K562 (cell line): ENCODE measurements around the gene TBL1XR1. TPM values are rescaled to one million over a fixed set of nuclear protein-coding genes. Genes with fewer than 3 reads are reported as not detected.

Experiments used
- ATAC-seq: fragments of 200-7000 bp; cut with Tn5 transposase; 3 replicates; pipeline ENCODE4 v1.9.1; 2020; ENCODE audit warnings: moderate library complexity
- BruUV-seq: library from RNA; stranded (reverse); fragments of 400-500 nt; replicated peaks from 2 replicates; lab custom pipeline; 2021; lab: Mats Ljungman, UMichigan
- CTCF ChIA-PET: fragments of 300-600 bp; formaldehyde crosslinking; extraction: SDS; loops from one replicate; lab custom pipeline; 2021; ENCODE audit warnings: low intra/inter-chr PET ratio; lab: Yijun Ruan, JAX
- POLR2A ChIA-PET: fragments of 300-600, 350-650 bp; sonication (Branson Sonifier 250); formaldehyde crosslinking; extraction: SDS; loops from one replicate; lab custom pipeline; 2021; ENCODE audit warnings: antibody characterized with exemption, inconsistent platforms; lab: Yijun Ruan, JAX
- DNase-seq, 4 experiments: peaks; one replicate each; pipeline versions ENCODE4 v3.0.0 to v3.0.0-alpha.2; 2011 to 2018; ENCODE audit warnings: low spot score in 3 of 4, mixed read lengths in 3 of 4; ENCODE audit errors: extremely low read depth in 1 of 4
- FAIRE-seq: peaks from 2 replicates; lab custom pipeline; 2011; peaks lifted over from hg19 to GRCh38; lab: Jason Lieb, UNC
- H2AFZ ChIP-seq: 2 replicates; pipeline ENCODE4 v1.6.0; 2011; ENCODE audit warnings: low read depth, low read length, control low read depth, inconsistent platforms
- H3K27ac ChIP-seq: fragments of 200-600 bp; 3 replicates; pipeline ENCODE4 v1.8.0; 2011; ENCODE audit warnings: low read depth, mild to moderate bottlenecking, control low read depth, inconsistent platforms, low read length, moderate library complexity, mixed read lengths; ENCODE audit errors: extremely low read depth
- H3K27me3 ChIP-seq, 2 experiments: fragments of 300-600 bp in 1 of 2; 2 replicates in 1 of 2; 3 replicates in 1 of 2; pipeline versions ENCODE4 v1.6.0 to v1.8.0; 2011; ENCODE audit warnings: inconsistent platforms in 2 of 2, low read length in 2 of 2, mild to moderate bottlenecking in 1 of 2, mixed read lengths in 1 of 2, moderate library complexity in 1 of 2; ENCODE audit not compliant: control insufficient read depth in 2 of 2, insufficient read depth in 2 of 2
- H3K36me3 ChIP-seq: fragments of 300-600 bp; 3 replicates; pipeline ENCODE4 v1.8.0; 2011; ENCODE audit warnings: mild to moderate bottlenecking, low read length, inconsistent platforms; ENCODE audit not compliant: control insufficient read depth, insufficient read depth
- H3K4me1 ChIP-seq, 2 experiments: fragments of 200-600 bp in 1 of 2; replicated peaks in 1 of 2; 2 replicates in 1 of 2; 3 replicates in 1 of 2; pipeline versions ENCODE4 v1.5.1 to v1.8.0; 2011; ENCODE audit warnings: inconsistent platforms in 2 of 2, low read length in 2 of 2, mild to moderate bottlenecking in 1 of 2, mixed read lengths in 1 of 2, moderate library complexity in 1 of 2; ENCODE audit not compliant: control insufficient read depth in 2 of 2, insufficient read depth in 2 of 2
- H3K4me2 ChIP-seq: 2 replicates; pipeline ENCODE4 v1.6.1; 2011; ENCODE audit warnings: low read length, control low read depth, inconsistent platforms, mixed read lengths; ENCODE audit not compliant: insufficient read depth
- H3K4me3 ChIP-seq: fragments of 200-600 bp; sonication (generic), shearing (Covaris generic); 2 replicates; pipeline ENCODE4 v1.5.1; 2016; ENCODE audit warnings: control low read depth, inconsistent platforms
- H3K79me2 ChIP-seq: fragments of 200-600 bp; 3 replicates; pipeline ENCODE4 v1.8.0; 2011; ENCODE audit warnings: low read length, inconsistent platforms; ENCODE audit not compliant: control insufficient read depth, insufficient read depth
- H3K9ac ChIP-seq, 2 experiments: 2 replicates each; pipeline versions ENCODE4 v1.6.0 to v1.6.1; 2011; ENCODE audit warnings: low read depth in 2 of 2, low read length in 2 of 2, control low read depth in 1 of 2, inconsistent platforms in 1 of 2, mild to moderate bottlenecking in 1 of 2, mixed read lengths in 1 of 2; ENCODE audit not compliant: insufficient read depth in 1 of 2
- H3K9me1 ChIP-seq: one replicate; pipeline ENCODE4 v1.6.0; 2011; ENCODE audit warnings: inconsistent platforms, mild to moderate bottlenecking, low read length, moderate library complexity; ENCODE audit not compliant: control insufficient read depth, insufficient read depth
- H3K9me3 ChIP-seq: replicated peaks from 2 replicates; pipeline ENCODE4 v1.5.1; 2011; ENCODE audit warnings: low read depth, low read length, inconsistent platforms; ENCODE audit not compliant: control insufficient read depth, insufficient read depth
- H4K20me1 ChIP-seq: replicated peaks from 2 replicates; pipeline ENCODE4 v1.6.1; 2011; ENCODE audit warnings: low read length, inconsistent platforms, mixed read lengths; ENCODE audit not compliant: control insufficient read depth, insufficient read depth
- C11orf30 ChIP-seq: fragments of 450-650 bp; IDR thresholded peaks from 2 replicates; pipeline ENCODE4 v1.6.1; 2016; ENCODE audit warnings: low read depth, mild to moderate bottlenecking
- CC2D1A ChIP-seq: fragments of 450-650 bp; IDR thresholded peaks from 2 replicates; pipeline ENCODE4 v1.6.1; 2017; ENCODE audit warnings: mild to moderate bottlenecking
- COPS2 ChIP-seq: fragments of 450-650 bp; conservative IDR thresholded peaks from 2 replicates; pipeline ENCODE4 v1.6.1; 2016; ENCODE audit warnings: mild to moderate bottlenecking, moderate library complexity
- LARP7 ChIP-seq: fragments of 450-650 bp; IDR thresholded peaks from 2 replicates; pipeline ENCODE4 v1.6.1; 2016
- MCM2 ChIP-seq: fragments of 450-650 bp; IDR thresholded peaks from 2 replicates; pipeline ENCODE4 v1.6.1; 2017; ENCODE audit warnings: low read depth, mild to moderate bottlenecking
- RCOR1 ChIP-seq, 2 experiments: IDR thresholded peaks; 2 replicates each; pipeline ENCODE4 v1.6.1; 2012; ENCODE audit warnings: low read depth in 2 of 2, low read length in 2 of 2, borderline replicate concordance in 1 of 2, improper control_type of control experiment in 1 of 2
- SUPT5H ChIP-seq: fragments of 450-650 bp; IDR thresholded peaks from 2 replicates; pipeline ENCODE4 v1.6.1; 2016
- ZBTB34 ChIP-seq: fragments of 250-450 bp; sonication (Bioruptor Pico); IDR thresholded peaks from 2 replicates; pipeline ENCODE4 v1.8.0; 2021; ENCODE audit warnings: mild to moderate bottlenecking, moderate library complexity
- ZFP30 ChIP-seq: fragments of 250-450 bp; sonication (Bioruptor Pico); IDR thresholded peaks from 2 replicates; pipeline ENCODE4 v1.8.0; 2022; ENCODE audit warnings: moderate library complexity, mild to moderate bottlenecking, inconsistent platforms, borderline replicate concordance
- ZFP36 ChIP-seq: fragments of 150-350 bp; IDR thresholded peaks from 2 replicates; pipeline ENCODE4 v1.6.1; 2018; ENCODE audit warnings: low read length, low read depth; ENCODE audit not compliant: partially characterized antibody
- ZNF766 ChIP-seq: fragments of 200-800 bp; sonication (Bioruptor generic); conservative IDR thresholded peaks from 2 replicates; pipeline ENCODE4 v1.6.1; 2016; ENCODE audit warnings: missing genetic modification characterization, missing compliant biosample characterization
- WGBS: fragments of 100-300 bp; shearing (Covaris generic); methylation state at CpG from one replicate; pipeline ENCODE4 v1.1.6; 2016; ENCODE audit warnings: low coverage, mixed read lengths; ENCODE audit not compliant: insufficient coverage; ENCODE audit errors: missing lambda C conversion rate; 5-methylcytosine and 5-hydroxymethylcytosine counted together
- in situ Hi-C: fragments of 300-500 bp; cut with MboI; formaldehyde crosslinking; loops from 4 replicates; pipeline ENCODE4 v1.15.0; 2018; ENCODE audit warnings: inconsistent platforms, mixed read lengths
- intact Hi-C: fragments of 100-400 bp; cut with micrococcal nuclease; formaldehyde crosslinking; loops from 2 replicates; pipeline ENCODE4 v1.14.2; 2022
- polyA plus RNA-seq, 8 experiments: library from polyadenylated mRNA; depleted of rRNA in 4 of 8; stranded (reverse) in 5 of 8; unstranded in 3 of 8; fragments of >200 nt; fragmentation: Nextera tagmentation in 2 of 8; fragmentation: Illumina TruSeq in 1 of 8; extraction: Ambion mirVana in 2 of 8; extraction: Trizol in 1 of 8; gene quantifications; 2 replicates each; pipeline versions ENCODE4 v1.2.1 to v1.2.3, GENCODE V29; 2011 to 2014; ENCODE audit warnings: inconsistent platforms in 1 of 8, missing spikeins in 1 of 8
- total RNA-seq, 7 experiments: library from RNA; depleted of rRNA in 6 of 7; stranded (reverse); fragments of >200 nt in 6 of 7; fragmentation: Illumina TruSeq in 2 of 7; extraction: Trizol in 2 of 7; gene quantifications; 2 replicates each; pipeline versions ENCODE4 v1.2.1 to v1.2.3, GENCODE V29; 2011 to 2021; ENCODE audit warnings: low replicate concordance in 1 of 7
- TF ChIP-seq, protein P1 (sequence below): sonication (generic); formaldehyde crosslinking; IDR thresholded peaks from 2 replicates; pipeline ENCODE4 v1.8.0; 2022; ENCODE audit warnings: mild to moderate bottlenecking, missing genetic modification reagents

Gene TBL1XR1
- total and polyA plus RNA-seq, 9 of the 15 experiments (the other 6 are each of a cell fraction or from before 2014, with no cell fraction given): 19.6 to 171 (median 83.3) TPM

DNA sequence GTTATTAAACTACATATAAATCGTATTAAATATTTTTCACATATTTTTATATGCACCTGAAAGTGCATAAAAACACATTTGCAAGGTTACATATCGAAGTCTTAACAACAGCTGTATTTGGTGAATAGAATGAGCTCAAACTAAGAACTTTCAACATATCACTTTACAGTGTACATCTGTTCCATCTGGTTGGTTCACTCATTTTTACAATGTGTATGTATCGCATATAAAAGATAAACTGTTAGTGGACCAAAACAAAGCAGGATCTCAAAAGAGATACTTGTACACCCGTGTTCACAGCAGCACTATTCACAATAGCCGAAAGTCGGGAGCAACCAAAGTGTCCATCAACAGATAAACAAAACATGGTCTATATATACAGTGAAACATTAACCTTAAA lies 55.8 kb downstream of the TBL1XR1 start:
- no peak for FAIRE-seq
- 69% methylated on average over 6 of the region's 6 CpGs for WGBS
- H3K9me1 ChIP-seq: no peaks in the 10 kb centered on the region
- no peaks in the 10 kb centered on the region for H3K27me3 ChIP-seq
- no peak overlapping the region for H2AFZ ChIP-seq
- peaks cover 5% of the 10 kb centered on the region; the same call in 1 of the 3 replicates for H3K36me3 ChIP-seq
- H4K20me1 ChIP-seq: peaks cover 7% of the 10 kb centered on the region; the same call in 1 of the 2 replicates
- ChIA-PET POLR2A (interaction anchor here (1.9 kb wide), 1 partner anchor 10 kb away, joined by 5 read pairs; no protein-coding TSS in a partner anchor), CTCF (no interaction called here)
- in situ Hi-C loops: no loop called here
- no peak overlapping the region for H3K4me3 ChIP-seq
- no peaks in the 10 kb centered on the region for H3K9me3 ChIP-seq
- peak overlapping the region; percentile 19; the same call in 1 of the 3 replicates for H3K27ac ChIP-seq
- peaks cover 100% of the 10 kb centered on the region for H3K79me2 ChIP-seq
- H3K4me2 ChIP-seq: no peak overlapping the region
- H3K4me1 ChIP-seq: peaks cover 4 to 14% of the 10 kb centered on the region in 2 experiments; a peak in 2 of 5 replicates
- ATAC-seq: peak; percentile 5; the same call in 1 of the 3 replicates
- intact Hi-C loops: no loop called here
- H3K9ac ChIP-seq: no peak overlapping the region
- BruUV-seq: no TSS peak
- no peak for DNase-seq
- TF ChIP-seq, protein P1, sequence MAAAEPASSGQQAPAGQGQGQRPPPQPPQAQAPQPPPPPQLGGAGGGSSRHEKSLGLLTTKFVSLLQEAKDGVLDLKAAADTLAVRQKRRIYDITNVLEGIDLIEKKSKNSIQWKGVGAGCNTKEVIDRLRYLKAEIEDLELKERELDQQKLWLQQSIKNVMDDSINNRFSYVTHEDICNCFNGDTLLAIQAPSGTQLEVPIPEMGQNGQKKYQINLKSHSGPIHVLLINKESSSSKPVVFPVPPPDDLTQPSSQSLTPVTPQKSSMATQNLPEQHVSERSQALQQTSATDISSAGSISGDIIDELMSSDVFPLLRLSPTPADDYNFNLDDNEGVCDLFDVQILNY (CRISPR knock-in tag): no peak
- TF ChIP-seq SUPT5H (no peak), LARP7 (no peak), ZNF766 (CRISPR knock-in tag) (no peak), ZFP30 (no peak), ZFP36 (no peak), COPS2 (no peak), ZBTB34 (CRISPR knock-in tag) (no peak), MCM2 (no peak), C11orf30 (no peak), RCOR1 (IDR thresholded peaks at IDR 0.05; ENCODE audit: borderline replicate concordance in 1 of 2, low read depth in 2 of 2, low read length in 2 of 2) (no peak), CC2D1A (no peak)
